ENCODE data around the gene QSOX2.

GRCh38 chr9:136212345-136212950, 33.2 kb downstream of the QSOX2 start:
- TF ChIP-seq, protein P1, sequence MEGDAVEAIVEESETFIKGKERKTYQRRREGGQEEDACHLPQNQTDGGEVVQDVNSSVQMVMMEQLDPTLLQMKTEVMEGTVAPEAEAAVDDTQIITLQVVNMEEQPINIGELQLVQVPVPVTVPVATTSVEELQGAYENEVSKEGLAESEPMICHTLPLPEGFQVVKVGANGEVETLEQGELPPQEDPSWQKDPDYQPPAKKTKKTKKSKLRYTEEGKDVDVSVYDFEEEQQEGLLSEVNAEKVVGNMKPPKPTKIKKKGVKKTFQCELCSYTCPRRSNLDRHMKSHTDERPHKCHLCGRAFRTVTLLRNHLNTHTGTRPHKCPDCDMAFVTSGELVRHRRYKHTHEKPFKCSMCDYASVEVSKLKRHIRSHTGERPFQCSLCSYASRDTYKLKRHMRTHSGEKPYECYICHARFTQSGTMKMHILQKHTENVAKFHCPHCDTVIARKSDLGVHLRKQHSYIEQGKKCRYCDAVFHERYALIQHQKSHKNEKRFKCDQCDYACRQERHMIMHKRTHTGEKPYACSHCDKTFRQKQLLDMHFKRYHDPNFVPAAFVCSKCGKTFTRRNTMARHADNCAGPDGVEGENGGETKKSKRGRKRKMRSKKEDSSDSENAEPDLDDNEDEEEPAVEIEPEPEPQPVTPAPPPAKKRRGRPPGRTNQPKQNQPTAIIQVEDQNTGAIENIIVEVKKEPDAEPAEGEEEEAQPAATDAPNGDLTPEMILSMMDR (IDR thresholded peaks at IDR 0.05) = no peak
- TF ChIP-seq, protein P2, sequence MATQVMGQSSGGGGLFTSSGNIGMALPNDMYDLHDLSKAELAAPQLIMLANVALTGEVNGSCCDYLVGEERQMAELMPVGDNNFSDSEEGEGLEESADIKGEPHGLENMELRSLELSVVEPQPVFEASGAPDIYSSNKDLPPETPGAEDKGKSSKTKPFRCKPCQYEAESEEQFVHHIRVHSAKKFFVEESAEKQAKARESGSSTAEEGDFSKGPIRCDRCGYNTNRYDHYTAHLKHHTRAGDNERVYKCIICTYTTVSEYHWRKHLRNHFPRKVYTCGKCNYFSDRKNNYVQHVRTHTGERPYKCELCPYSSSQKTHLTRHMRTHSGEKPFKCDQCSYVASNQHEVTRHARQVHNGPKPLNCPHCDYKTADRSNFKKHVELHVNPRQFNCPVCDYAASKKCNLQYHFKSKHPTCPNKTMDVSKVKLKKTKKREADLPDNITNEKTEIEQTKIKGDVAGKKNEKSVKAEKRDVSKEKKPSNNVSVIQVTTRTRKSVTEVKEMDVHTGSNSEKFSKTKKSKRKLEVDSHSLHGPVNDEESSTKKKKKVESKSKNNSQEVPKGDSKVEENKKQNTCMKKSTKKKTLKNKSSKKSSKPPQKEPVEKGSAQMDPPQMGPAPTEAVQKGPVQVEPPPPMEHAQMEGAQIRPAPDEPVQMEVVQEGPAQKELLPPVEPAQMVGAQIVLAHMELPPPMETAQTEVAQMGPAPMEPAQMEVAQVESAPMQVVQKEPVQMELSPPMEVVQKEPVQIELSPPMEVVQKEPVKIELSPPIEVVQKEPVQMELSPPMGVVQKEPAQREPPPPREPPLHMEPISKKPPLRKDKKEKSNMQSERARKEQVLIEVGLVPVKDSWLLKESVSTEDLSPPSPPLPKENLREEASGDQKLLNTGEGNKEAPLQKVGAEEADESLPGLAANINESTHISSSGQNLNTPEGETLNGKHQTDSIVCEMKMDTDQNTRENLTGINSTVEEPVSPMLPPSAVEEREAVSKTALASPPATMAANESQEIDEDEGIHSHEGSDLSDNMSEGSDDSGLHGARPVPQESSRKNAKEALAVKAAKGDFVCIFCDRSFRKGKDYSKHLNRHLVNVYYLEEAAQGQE (IDR thresholded peaks at IDR 0.05; ENCODE audit: insufficient read depth in 1 of 2, low read depth in 2 of 2, low read length in 1 of 2) = no peak
- TF ChIP-seq TCF7L2 (IDR thresholded peaks at IDR 0.05; ENCODE audit: low read depth, low read length) (no peak), SIN3A (IDR thresholded peaks at IDR 0.05; ENCODE audit: borderline replicate concordance, insufficient read depth, low read depth, low read length) (no peak), POLR2AphosphoS5 (IDR thresholded peaks at IDR 0.05; ENCODE audit: low read depth, low read length) (no peak)

Measured in Panc1 (cell line).